SIG-M5 (cell line): ENCODE results near the gene TAGLN2.
"Not testable (repeated sequence)": the region's sequence is repeated elsewhere in the genome, so short reads cannot be mapped to it uniquely, and the experiment has no call there.

Source experiments
- DNase-seq: peaks from one replicate; lab custom pipeline; 2025; lab: John Stamatoyannopoulos, UW

TAGLN2 gene

GRCh38 chr1:159921251-159921650 lies 4.1 kb downstream of the TAGLN2 start:
- DNase-seq: no peak

DNA sequence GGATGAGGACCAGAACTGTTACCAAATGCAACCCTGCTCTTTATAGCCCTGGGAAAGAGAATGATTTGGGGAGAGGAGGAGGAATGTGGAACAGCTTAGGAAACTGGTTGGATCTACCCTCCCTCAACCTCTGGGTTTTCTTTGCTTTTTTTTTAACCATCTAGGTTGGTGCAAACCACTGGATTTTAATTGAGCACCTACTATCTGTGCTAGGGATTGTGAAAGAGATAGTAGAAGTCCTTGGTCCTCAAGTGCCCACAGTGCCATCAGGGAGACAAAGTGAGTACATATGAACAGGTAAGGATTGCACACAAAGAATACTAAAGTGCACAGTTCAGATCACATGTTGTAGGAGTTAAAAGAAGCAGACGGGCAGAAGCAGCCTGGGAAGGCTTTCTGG lies 4.7 kb downstream of the TAGLN2 start:
- DNase-seq: no peak

DNA sequence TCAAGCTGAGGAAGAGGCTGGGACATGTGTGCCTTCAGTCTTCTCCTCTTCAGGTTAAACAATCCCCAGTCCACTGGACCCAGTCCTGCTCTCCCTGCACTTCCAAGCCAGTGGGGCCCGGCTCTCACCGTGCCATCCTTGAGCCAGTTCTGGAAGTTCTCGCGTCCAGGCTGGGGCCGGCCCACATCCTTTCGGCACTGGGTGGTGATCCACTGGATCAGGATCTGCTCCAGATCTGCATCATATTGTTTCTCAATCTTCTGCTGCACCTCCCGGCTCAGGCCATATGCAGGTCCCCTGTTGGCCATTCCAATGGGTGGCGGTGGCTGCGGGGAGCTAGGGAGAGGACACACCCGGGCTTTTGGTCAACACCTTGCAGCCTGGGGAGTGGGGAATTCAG lies 5.1 kb downstream of the TAGLN2 start:
- DNase-seq: no peak

- DNase-seq: no peak
These were observed 6.0 kb downstream of the TAGLN2 start for GRCh38 chr1:159919236-159919865.

GRCh38 chr1:159918352-159919200 lies 6.7 kb downstream of the TAGLN2 start:
- DNase-seq: no peak

DNA sequence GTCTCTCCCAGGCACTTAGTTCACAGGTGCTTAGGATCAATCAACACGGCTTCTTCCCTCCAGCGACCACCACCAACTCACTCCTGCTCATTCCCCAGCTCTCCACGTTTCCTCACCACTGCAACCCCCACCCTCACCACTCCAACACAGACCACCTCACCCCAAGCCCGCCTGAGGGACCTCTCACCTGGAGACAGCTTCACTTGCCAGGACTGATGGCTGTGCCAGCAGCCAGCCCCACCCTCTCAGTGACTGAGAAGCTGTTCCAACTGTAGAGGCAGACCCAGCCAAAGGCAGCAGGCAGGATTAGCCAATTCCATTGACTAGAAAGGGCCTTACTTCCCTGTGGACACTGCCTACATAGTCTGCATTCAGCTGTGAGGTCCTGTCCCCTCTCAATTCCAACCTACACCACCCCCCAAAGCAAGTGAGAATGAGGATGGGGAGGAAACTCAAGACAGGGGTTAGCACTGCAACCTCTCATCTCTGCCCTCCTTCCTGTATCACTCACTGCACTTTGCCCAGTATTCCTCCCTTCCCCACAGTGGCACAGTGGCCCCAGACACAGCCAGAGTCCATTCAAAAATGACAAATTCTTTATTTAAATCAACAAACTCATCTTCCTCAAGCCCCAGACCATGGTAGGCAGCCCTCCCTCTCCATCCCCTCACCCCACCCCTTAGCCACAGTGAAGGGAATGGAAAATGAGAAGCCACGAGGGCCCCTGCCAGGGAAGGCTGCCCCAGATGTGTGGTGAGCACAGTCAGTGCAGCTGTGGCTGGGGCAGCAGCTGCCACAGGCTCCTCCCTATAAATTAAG lies 7.6 kb downstream of the TAGLN2 start:
- no peak for DNase-seq

DNA sequence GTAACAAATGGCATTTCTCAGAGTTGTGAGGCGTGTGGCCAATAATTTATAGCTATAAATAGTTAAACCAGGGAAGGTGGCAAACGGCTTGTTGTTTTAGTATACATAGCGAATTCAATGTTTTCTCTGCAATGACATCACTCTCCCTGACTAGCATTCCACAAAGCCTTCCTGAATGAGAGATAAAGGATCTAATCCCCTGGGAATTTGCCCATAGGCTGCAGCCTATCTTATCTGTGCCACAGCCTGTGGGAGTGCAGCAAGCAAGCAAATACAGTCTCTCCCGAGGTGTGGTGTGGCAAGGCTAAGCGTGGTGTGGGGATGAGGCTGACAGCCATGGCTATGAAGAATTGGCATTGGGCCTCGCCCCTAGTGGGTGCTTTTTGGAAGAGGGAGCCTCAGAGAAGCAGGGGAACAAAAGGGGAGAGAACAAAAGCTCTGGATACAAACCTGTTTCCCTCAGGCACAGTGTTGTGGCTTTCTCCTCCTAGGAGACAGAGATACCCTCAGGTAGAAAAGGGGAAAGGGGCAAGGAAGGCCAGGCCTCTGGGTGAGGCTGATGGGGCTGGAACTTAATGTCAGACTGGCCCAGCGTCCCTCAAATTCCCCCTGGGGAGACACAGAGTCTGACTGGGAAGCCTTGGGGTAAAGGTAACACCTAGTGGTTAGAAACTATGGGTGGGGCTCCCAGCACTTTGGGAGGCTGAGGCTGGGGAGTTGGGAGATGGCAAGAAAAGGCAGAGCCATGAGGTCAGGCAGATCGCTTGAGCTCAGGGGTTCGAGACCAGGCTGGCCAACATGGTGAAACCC lies 8.9 kb downstream of the TAGLN2 start:
- DNase-seq: no peak

- DNase-seq: no peak
These were observed 9.6 kb downstream of the TAGLN2 start for GRCh38 chr1:159915571-159916241.

- no peak for DNase-seq
These were observed 10.9 kb downstream of the TAGLN2 start for GRCh38 chr1:159914252-159915018.

- DNase-seq: no peak
These were observed 11.7 kb downstream of the TAGLN2 start for GRCh38 chr1:159913451-159914192.

- DNase-seq: no peak
These were observed 13.8 kb downstream of the TAGLN2 start for GRCh38 chr1:159911326-159912070.

GRCh38 chr1:159908031-159908940 lies 17.0 kb downstream of the TAGLN2 start:
- DNase-seq: no peak

- no peak for DNase-seq
These were observed 18.3 kb downstream of the TAGLN2 start for GRCh38 chr1:159906960-159907359.

- DNase-seq: not testable (repeated sequence)
These were observed 21.3 kb downstream of the TAGLN2 start for GRCh38 chr1:159904036-159904435.

DNA sequence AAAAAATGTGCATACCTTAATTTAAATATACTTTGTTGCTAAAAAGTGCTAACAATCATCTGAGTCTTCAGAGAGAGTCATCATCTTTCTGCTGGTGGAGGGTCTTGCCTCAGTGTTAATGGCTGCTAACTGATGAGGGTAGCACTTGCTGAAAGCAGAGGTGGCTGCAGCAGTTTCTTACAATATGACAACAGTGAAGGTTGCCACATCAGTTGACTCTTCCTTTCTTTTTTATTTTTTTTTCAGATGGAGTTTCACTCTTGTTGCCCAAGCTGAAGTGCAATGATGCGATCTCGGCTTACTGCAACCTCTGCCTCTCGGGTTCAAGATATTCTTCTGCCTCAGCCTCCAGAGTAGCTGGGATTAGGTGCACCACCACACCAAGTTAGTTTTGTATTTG lies 22.8 kb downstream of the TAGLN2 start:
- no peak for DNase-seq

DNA sequence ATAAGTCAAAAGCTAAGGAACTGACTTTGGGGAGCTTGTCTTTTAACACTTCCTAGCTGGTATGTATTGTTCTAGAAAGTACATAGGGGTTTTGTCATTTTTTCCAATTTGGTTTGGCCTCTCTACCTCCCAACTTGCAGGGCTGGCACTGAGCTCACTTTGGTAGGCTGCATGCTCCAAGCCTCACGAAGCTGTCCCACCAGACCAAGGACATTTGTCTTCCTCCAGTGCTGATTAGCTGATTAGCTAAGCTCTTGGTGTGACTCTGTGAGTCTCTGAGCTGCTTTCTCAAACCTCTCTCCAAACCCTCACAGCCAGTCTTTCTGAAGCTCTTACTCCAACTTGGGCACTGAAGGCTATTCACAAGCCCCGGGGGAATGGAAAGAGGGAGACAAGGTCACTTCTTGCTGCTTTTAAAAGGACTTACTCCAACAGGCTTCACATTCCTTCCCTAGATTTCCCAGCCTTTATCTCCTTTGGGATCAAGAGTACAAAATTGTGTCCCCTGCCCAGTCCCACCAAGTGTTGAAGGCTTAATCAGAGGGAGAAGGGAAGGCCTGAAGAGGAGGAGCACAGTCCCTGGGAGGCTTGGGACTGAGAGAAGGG lies 24.4 kb downstream of the TAGLN2 start:
- no peak for DNase-seq

- DNase-seq: no peak
These were observed 25.1 kb downstream of the TAGLN2 start, which contains the start of gene CFAP45 for GRCh38 chr1:159900086-159900680. TSS of gene CFAP45 (minus strand) at chr1:159900165. CDS start at chr1:159900098, 67 bp downstream.
